Measurements from ENCODE around the gene GALT. TPM values are rescaled to one million over a fixed set of nuclear protein-coding genes. Genes with fewer than 3 reads are reported as not detected.

Gene GALT
- total RNA-seq, 2 donors from 2014 or later = 61.6 to 67.2 TPM

Other genes starting within 250 kb of the GALT start
- gene FAM219A, start 188.1 kb upstream of the GALT start, total RNA-seq = 10 to 100 TPM; 15.2 to 18.1 TPM
- gene DNAI1, start 187.9 kb upstream of the GALT start, total RNA-seq = under 1 TPM in 1 of 2 donors, not detected in 1; 0.23 TPM
- gene ENHO, start 123.7 kb upstream of the GALT start, total RNA-seq = under 1 TPM in 1 of 2 donors, not detected in 1; 0.23 TPM
- not detected for gene CNTFR, start 57.0 kb upstream of the GALT start, total RNA-seq
- 10 to 100 TPM; 25.0 to 31.8 TPM for gene RPP25L, start 34.6 kb upstream of the GALT start, total RNA-seq
- 10 to 100 TPM; 75.6 to 79.2 TPM for gene DCTN3, start 26.2 kb upstream of the GALT start, total RNA-seq
- gene ARID3C, start 17.6 kb upstream of the GALT start, total RNA-seq = under 1 TPM; 0.16 to 0.29 TPM
- gene SIGMAR1, start 8.9 kb upstream of the GALT start, total RNA-seq = 10 to 100 TPM; 44.2 to 61.0 TPM
- gene IL11RA, start 5.5 kb downstream of the GALT start, total RNA-seq = 10 to 100 TPM; 55.2 to 55.8 TPM
- 1 to 10 TPM; 1.4 to 3.7 TPM for gene CCL27, start 16.0 kb downstream of the GALT start, total RNA-seq
- not detected for gene CCL19, start 44.6 kb downstream of the GALT start, total RNA-seq
- not detected for gene CCL21, start 63.5 kb downstream of the GALT start, total RNA-seq